Parathyroid adenoma (tissue), 2 donors: ENCODE results near the gene DEFB128.
A peak's percentile ranks its signal among the peaks of the same experiment; 100 is the strongest.
"Not testable (repeated sequence)": the region's sequence is repeated elsewhere in the genome, so short reads cannot be mapped to it uniquely, and the experiment has no call there.

ENCODE experiments used
- H2AFZ ChIP-seq: fragments of 300-600 bp; sonication (generic); one replicate; pipeline ENCODE4 v1.7.0; 2017; ENCODE audit warnings: antibody characterized with exemption, mild to moderate bottlenecking
- H3K27ac ChIP-seq: fragments of 300-600 bp; sonication (generic); one replicate; pipeline ENCODE4 v1.7.0; 2017
- H3K27me3 ChIP-seq: fragments of 300-600 bp; sonication (generic); one replicate; pipeline ENCODE4 v1.7.0; 2017; ENCODE audit warnings: low read length; ENCODE audit not compliant: control insufficient read depth, insufficient read depth
- H3K36me3 ChIP-seq: fragments of 300-600 bp; sonication (generic); one replicate; pipeline ENCODE4 v1.7.0; 2017; ENCODE audit warnings: low read length; ENCODE audit not compliant: control insufficient read depth, insufficient read depth
- H3K4me1 ChIP-seq: fragments of 300-600 bp; sonication (generic); one replicate; pipeline ENCODE4 v1.7.0; 2017; ENCODE audit warnings: control low read depth
- H3K4me2 ChIP-seq: fragments of 300-600 bp; sonication (generic); one replicate; pipeline ENCODE4 v1.7.0; 2017; ENCODE audit warnings: low read length
- H3K4me3 ChIP-seq: fragments of 300-600 bp; sonication (generic); one replicate; pipeline ENCODE4 v1.7.0; 2017; ENCODE audit warnings: low read depth, low read length
- H3K79me2 ChIP-seq: fragments of 300-600 bp; sonication (generic); one replicate; pipeline ENCODE4 v1.7.0; 2017; ENCODE audit warnings: control low read depth
- H3K9ac ChIP-seq: fragments of 300-600 bp; sonication (generic); one replicate; pipeline ENCODE4 v1.7.0; 2017; ENCODE audit warnings: mild to moderate bottlenecking
- H3K9me3 ChIP-seq: fragments of 300-600 bp; sonication (generic); one replicate; pipeline ENCODE4 v1.7.0; 2017; ENCODE audit warnings: low read length; ENCODE audit not compliant: control insufficient read depth
- TF ChIP-seq, protein P1 (sequence below): fragments of 300-600 bp; sonication (generic); IDR thresholded peaks from one replicate; pipeline ENCODE4 v1.7.0; 2017; ENCODE audit warnings: antibody characterized with exemption, mild to moderate bottlenecking
- donor health status: primary hyperparathyroidism.

DEFB128 gene

DNA sequence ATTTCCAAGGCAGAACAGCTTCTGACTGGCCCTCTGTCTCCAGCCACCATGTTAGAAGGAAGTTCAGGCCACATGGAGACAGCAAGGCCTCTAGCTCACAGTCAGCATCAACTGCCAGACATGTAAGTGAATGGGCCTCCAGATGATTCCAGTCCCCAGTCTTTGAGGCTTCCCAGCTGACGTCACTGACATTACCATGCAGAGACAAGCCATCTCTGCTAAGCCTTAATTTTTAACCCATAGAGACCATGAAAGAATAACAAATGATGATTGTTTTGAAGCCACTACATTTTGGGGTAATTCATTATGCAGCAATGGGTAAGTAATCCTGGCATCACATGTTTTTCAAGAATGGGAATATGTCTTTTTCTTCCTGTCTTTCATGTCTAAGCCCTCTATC lies 26.3 kb upstream of the DEFB128 start:
- no peak overlapping the region for H3K4me3 ChIP-seq
- H3K79me2 ChIP-seq = no peaks in the 10 kb centered on the region
- H3K27me3 ChIP-seq = no peaks in the 10 kb centered on the region
- H2AFZ ChIP-seq = no peak overlapping the region
- no peak overlapping the region for H3K9ac ChIP-seq
- no peak overlapping the region for H3K27ac ChIP-seq
- no peaks in the 10 kb centered on the region for H3K36me3 ChIP-seq
- H3K4me1 ChIP-seq = no peaks in the 10 kb centered on the region
- no peaks in the 10 kb centered on the region for H3K9me3 ChIP-seq
- no peak overlapping the region for H3K4me2 ChIP-seq
- TF ChIP-seq, protein P1, sequence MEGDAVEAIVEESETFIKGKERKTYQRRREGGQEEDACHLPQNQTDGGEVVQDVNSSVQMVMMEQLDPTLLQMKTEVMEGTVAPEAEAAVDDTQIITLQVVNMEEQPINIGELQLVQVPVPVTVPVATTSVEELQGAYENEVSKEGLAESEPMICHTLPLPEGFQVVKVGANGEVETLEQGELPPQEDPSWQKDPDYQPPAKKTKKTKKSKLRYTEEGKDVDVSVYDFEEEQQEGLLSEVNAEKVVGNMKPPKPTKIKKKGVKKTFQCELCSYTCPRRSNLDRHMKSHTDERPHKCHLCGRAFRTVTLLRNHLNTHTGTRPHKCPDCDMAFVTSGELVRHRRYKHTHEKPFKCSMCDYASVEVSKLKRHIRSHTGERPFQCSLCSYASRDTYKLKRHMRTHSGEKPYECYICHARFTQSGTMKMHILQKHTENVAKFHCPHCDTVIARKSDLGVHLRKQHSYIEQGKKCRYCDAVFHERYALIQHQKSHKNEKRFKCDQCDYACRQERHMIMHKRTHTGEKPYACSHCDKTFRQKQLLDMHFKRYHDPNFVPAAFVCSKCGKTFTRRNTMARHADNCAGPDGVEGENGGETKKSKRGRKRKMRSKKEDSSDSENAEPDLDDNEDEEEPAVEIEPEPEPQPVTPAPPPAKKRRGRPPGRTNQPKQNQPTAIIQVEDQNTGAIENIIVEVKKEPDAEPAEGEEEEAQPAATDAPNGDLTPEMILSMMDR = no peak

DNA sequence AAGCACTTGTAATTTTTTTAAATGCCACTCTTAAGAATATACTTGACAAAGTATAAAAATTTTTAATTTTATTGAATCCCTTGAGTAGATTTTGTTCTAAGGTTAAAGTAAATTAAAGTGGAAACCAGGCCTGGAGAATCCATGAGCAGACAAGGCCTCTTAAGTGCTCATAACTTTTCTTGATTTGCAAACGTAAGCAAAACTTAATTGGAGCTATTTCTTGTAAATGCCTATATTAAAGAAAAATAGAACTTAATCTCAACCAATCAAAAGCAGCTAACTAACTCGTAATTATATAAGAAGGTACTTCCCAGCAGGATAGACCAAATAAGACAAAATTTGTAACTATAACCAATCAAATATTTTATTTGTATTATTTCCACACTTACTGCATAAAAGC lies 24.9 kb upstream of the DEFB128 start:
- no peak overlapping the region for H2AFZ ChIP-seq
- TF ChIP-seq, protein P1 = no peak
- no peaks in the 10 kb centered on the region for H3K9me3 ChIP-seq
- no peaks in the 10 kb centered on the region for H3K4me1 ChIP-seq
- H3K4me3 ChIP-seq = no peak overlapping the region
- H3K36me3 ChIP-seq = no peaks in the 10 kb centered on the region
- no peaks in the 10 kb centered on the region for H3K27me3 ChIP-seq
- no peaks in the 10 kb centered on the region for H3K79me2 ChIP-seq
- H3K4me2 ChIP-seq = no peak overlapping the region
- H3K27ac ChIP-seq = no peak overlapping the region
- H3K9ac ChIP-seq = no peak overlapping the region

DNA sequence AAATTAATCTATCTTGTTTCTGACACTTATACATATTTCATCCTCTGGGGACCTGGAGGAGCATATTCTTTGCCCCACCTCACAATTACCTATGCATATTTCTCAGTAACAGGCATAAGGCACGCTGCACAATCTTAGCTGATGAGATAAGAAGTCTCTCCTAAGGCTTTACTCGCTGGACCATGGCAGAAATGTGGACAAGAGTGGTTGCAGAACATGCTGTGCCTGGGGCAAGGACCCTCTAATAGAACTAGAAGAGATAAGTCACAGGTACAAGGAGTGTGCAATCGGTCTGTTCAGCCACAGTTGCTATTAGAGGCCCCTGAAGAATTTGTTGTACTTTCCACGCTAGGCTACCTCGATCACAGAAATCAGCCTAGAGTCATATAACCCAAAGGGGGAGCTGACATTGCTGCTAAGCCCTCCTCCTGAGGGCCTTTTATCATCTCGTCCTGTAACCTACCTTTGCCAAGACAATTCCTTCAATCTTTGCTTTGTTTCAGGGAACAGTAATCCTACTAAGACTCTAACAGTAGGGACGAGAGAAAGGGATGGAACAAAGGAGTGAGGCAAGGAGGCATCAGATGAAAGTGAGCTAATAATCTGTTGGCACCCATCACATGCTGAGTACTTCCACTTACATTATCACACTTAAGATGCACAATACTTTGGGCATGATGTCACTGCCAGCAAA lies 21.4 kb upstream of the DEFB128 start:
- H3K27ac ChIP-seq = no peak overlapping the region
- no peaks in the 10 kb centered on the region for H3K4me1 ChIP-seq
- H3K27me3 ChIP-seq = no peaks in the 10 kb centered on the region
- no peaks in the 10 kb centered on the region for H3K36me3 ChIP-seq
- no peaks in the 10 kb centered on the region for H3K9me3 ChIP-seq
- H3K4me2 ChIP-seq = no peak overlapping the region
- H3K9ac ChIP-seq = no peak overlapping the region
- no peak overlapping the region for H3K4me3 ChIP-seq
- H2AFZ ChIP-seq = no peak overlapping the region
- no peaks in the 10 kb centered on the region for H3K79me2 ChIP-seq
- TF ChIP-seq, protein P1 = no peak

DNA sequence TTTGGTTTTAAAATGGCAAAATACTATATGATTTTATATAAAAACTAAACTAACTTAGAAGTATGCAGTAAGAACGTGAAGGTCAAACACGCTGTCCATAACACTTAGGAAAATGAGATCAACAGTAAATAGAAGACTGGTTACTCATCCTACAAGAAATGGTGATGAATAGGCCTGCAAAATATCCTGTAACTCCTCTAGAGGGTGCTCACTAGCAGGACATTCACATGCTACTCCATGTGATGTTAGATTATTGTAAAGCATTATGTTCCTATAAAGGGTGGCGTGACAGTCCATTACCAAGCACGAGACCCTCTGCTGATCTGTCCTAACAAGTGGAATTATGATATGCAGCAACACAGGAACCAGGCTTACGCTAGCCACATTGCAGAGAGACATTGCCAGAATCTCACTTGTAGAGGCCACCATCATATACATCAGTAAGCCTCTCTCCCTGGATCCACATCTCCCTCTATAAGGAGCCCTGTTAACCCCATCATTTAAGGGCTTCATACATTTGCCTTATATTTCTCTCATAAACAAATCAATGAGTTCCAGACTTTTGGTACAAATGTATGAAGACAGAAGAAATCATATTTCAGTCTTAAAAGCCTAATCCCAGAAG lies 19.5 kb upstream of the DEFB128 start:
- H3K27me3 ChIP-seq = no peaks in the 10 kb centered on the region
- no peak overlapping the region for H3K4me3 ChIP-seq
- no peak overlapping the region for H3K4me2 ChIP-seq
- H2AFZ ChIP-seq = no peak overlapping the region
- H3K79me2 ChIP-seq = no peaks in the 10 kb centered on the region
- TF ChIP-seq, protein P1 = peak; percentile 27
- H3K9ac ChIP-seq = no peak overlapping the region
- no peak overlapping the region for H3K27ac ChIP-seq
- no peaks in the 10 kb centered on the region for H3K36me3 ChIP-seq
- H3K4me1 ChIP-seq = no peaks in the 10 kb centered on the region
- no peaks in the 10 kb centered on the region for H3K9me3 ChIP-seq

DNA sequence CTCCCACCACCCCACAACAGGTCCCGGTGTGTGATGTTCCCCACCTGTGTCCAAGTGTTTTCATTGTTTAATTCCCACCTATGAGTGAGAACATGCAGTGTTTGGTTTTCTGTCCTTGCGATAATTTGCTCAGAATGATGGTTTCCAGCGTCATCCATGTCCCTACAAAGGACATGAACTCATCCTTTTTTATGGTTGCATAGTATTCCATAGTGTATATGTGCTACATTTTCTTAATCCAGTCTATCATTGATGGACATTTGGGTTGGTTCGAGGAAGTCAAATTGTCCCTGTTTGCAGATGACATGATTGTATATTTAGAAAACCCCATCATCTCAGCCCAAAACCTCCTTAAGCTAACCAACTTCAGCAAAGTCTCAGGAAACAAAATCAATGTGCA lies 14.1 kb upstream of the DEFB128 start:
- H3K4me2 ChIP-seq = not testable (repeated sequence)

More for the DNA sequence above, 14.1 kb upstream of the DEFB128 start:
- not testable (repeated sequence) for H3K4me3 ChIP-seq, H3K4me1 ChIP-seq, H3K36me3 ChIP-seq, H3K9me3 ChIP-seq, H2AFZ ChIP-seq, H3K27me3 ChIP-seq, H3K9ac ChIP-seq, H3K27ac ChIP-seq, H3K79me2 ChIP-seq
